ENCODE results near the gene INPP4B. TPM values are rescaled to one million over a fixed set of nuclear protein-coding genes. Genes with fewer than 3 reads are reported as not detected.

Gene INPP4B
- total and polyA plus RNA-seq, 2 of the 4 experiments (the other 2 are of a cell fraction) = 1.8 to 14.0 TPM

- Histone ChIP-seq H3K27me3 (ENCODE audit: control insufficient read depth, insufficient read depth, low read length) (no peaks in the 10 kb centered on the region), H2BK20ac (ENCODE audit: low read depth, low read length) (peak overlapping the region; percentile 57; the same call in 1 of the 2 replicates), H3K9me1 (ENCODE audit: insufficient read depth, low read length) (no peaks in the 10 kb centered on the region; the same call in 1 of the 2 replicates), H3K79me1 (ENCODE audit: low read depth in 1 of 2, low read length in 2 of 2) (peaks cover 0 to 3% of the 10 kb centered on the region in 2 experiments; a peak in 1 of 4 replicates), H4K5ac (ENCODE audit: low read depth, low read length) (peak overlapping the region; percentile 80), H3K4ac (ENCODE audit: low read depth, low read length) (no peak overlapping the region), H2AK5ac (ENCODE audit: low read depth, low read length) (no peak overlapping the region; the same call in 1 of the 2 replicates), H3K36me3 (ENCODE audit: control insufficient read depth, insufficient read depth, low read length) (no peaks in the 10 kb centered on the region), H3K23ac (ENCODE audit: low read depth, low read length) (no peak overlapping the region), H2BK5ac (ENCODE audit: low read depth, low read length, poor library complexity, severe bottlenecking) (peak overlapping the region; percentile 3), H3K9me3 (ENCODE audit: control insufficient read depth, insufficient read depth, low read length) (peaks cover under 1% of the 10 kb centered on the region; the same call in 1 of the 2 replicates), H3K27ac (ENCODE audit: insufficient read depth, low read length) (peak overlapping the region; percentile 69; the same call in 1 of the 2 replicates), H4K20me1 (ENCODE audit: insufficient read depth, low read length) (no peaks in the 10 kb centered on the region), H3K4me3 (ENCODE audit: insufficient read depth, low read depth, low read length) (no peak overlapping the region), H4K91ac (ENCODE audit: insufficient read depth, low read depth, low read length) (peak overlapping the region; percentile 58; the same call in 1 of the 2 replicates), H3K4me1 (ENCODE audit: control insufficient read depth, insufficient read depth, low read length) (peaks cover 5% of the 10 kb centered on the region), H2AFZ (replicated peaks; ENCODE audit: low read length, poor library complexity) (peak overlapping the region; percentile 34), H3K56ac (ENCODE audit: extremely low read depth, insufficient read depth, low read length) (no peak overlapping the region), H2BK15ac (ENCODE audit: low read depth, low read length) (no peak overlapping the region; the same call in 2 of the 3 replicates), H3K14ac (replicated peaks; ENCODE audit: low read depth, low read length) (peak overlapping the region; percentile 48), H3K9ac (ENCODE audit: low read depth, low read length) (no peak overlapping the region), H2AK9ac (replicated peaks; ENCODE audit: low read depth, low read length, poor library complexity) (no peak overlapping the region), H3K18ac (ENCODE audit: low read depth, low read length) (peak overlapping the region; percentile 94), H2BK120ac (ENCODE audit: low read depth, low read length) (peak overlapping the region; percentile 59; the same call in 1 of the 2 replicates), H4K8ac (ENCODE audit: low read depth in 2 of 2, low read length in 2 of 2) (peak overlapping the region in 1 of 2 experiments; percentile 19; a peak in 1 of 4 replicates), H3K4me2 (ENCODE audit: low read depth, low read length) (no peak overlapping the region)
- dilution Hi-C loops (cut with HindIII; ENCODE audit: low sequenced_read_pairs, unreplicated experiment) = no loop called here
- no peak for DNase-seq
- ATAC-seq (ENCODE audit: low read depth) = no peak
- ChIA-PET POLR2A (ENCODE audit: unreplicated experiment) (no interaction called here), CTCF (no interaction called here)
- WGBS, 2 experiments (ENCODE audit: extremely low coverage in 2 of 2, insufficient read length in 1 of 2) = 40% methylated on average over 1 of the region's 4 CpGs; no CpG with 5 or more reads in 1 of the 2 experiments
- TF ChIP-seq MAFK (IDR thresholded peaks at IDR 0.05; ENCODE audit: low read depth, low read length) = no peak
- no peak for TF ChIP-seq MAZ (IDR thresholded peaks at IDR 0.05; ENCODE audit: borderline replicate concordance, low read depth, low read length)
- TF ChIP-seq NFE2L2 (IDR thresholded peaks at IDR 0.05; ENCODE audit: low read depth, low read length) = no peak
- no peak for TF ChIP-seq RCOR1 (IDR thresholded peaks at IDR 0.05; ENCODE audit: insufficient replicate concordance, low read length)
- no peak for TF ChIP-seq USF2 (IDR thresholded peaks at IDR 0.05; ENCODE audit: low read depth, low read length)
- TF ChIP-seq CHD1 (IDR thresholded peaks at IDR 0.05; ENCODE audit: low read depth, low read length) = no peak
- TF ChIP-seq RFX5 (IDR thresholded peaks at IDR 0.05; ENCODE audit: low read depth, low read length) = no peak
- no peak for TF ChIP-seq RAD21 (IDR thresholded peaks at IDR 0.05; ENCODE audit: low read length)
- TF ChIP-seq CTCF (conservative IDR thresholded peaks at IDR 0.05; ENCODE audit: low read depth, low read length) = no peak
- TF ChIP-seq MXI1 (IDR thresholded peaks at IDR 0.05; ENCODE audit: borderline replicate concordance, low read depth, low read length) = no peak
- no peak for TF ChIP-seq FOS (IDR thresholded peaks at IDR 0.05; ENCODE audit: low read depth, low read length)
- no peak for TF ChIP-seq ELK1 (IDR thresholded peaks at IDR 0.05; ENCODE audit: borderline replicate concordance, low read depth, low read length)
- no TSS peak for BruUV-seq (replicated peaks)
- intact Hi-C loops (cut with micrococcal nuclease) = no loop called here
- in situ Hi-C loops (cut with MboI; ENCODE audit: low sequenced_read_pairs) = no loop called here
Measured at GRCh38 chr4:142331132-142331531, 515.0 kb downstream of the INPP4B start.
